GM08714 (cell line): ENCODE data around the gene INTS7.
"Not testable (repeated sequence)": the region's sequence is repeated elsewhere in the genome, so short reads cannot be mapped to it uniquely, and the experiment has no call there.

Experiments
- H3K4me3 ChIP-seq: fragments of 200-500 bp; sonication (Bioruptor generic); 2 replicates; pipeline ENCODE4 v1.5.1; 2014; ENCODE audit warnings: mild to moderate bottlenecking, low read length, inconsistent platforms
- ZNF274 ChIP-seq: IDR thresholded peaks from 2 replicates; pipeline ENCODE4 v1.6.1; 2012; ENCODE audit warnings: mild to moderate bottlenecking, low read depth, low read length

Gene INTS7

GRCh38 chr1:211920602-211921226 is 114.6 kb downstream of the INTS7 start:
- H3K4me3 ChIP-seq = no peak overlapping the region

GRCh38 chr1:211920141-211920572 is 115.2 kb downstream of the INTS7 start:
- H3K4me3 ChIP-seq = no peak overlapping the region
- no peak for TF ChIP-seq ZNF274

More at GRCh38 chr1:211920602-211921226, 114.6 kb downstream of the INTS7 start:
- no peak for TF ChIP-seq ZNF274

- no peak for TF ChIP-seq ZNF274
- H3K4me3 ChIP-seq = no peak overlapping the region
Observed at GRCh38 chr1:211918843-211919414, 116.4 kb downstream of the INTS7 start.

- H3K4me3 ChIP-seq = not testable (repeated sequence)
Observed at GRCh38 chr1:211916458-211916857, 118.9 kb downstream of the INTS7 start.

GRCh38 chr1:211915924-211916323 is 119.4 kb downstream of the INTS7 start:
- TF ChIP-seq ZNF274 = no peak
- H3K4me3 ChIP-seq = no peak overlapping the region

DNA sequence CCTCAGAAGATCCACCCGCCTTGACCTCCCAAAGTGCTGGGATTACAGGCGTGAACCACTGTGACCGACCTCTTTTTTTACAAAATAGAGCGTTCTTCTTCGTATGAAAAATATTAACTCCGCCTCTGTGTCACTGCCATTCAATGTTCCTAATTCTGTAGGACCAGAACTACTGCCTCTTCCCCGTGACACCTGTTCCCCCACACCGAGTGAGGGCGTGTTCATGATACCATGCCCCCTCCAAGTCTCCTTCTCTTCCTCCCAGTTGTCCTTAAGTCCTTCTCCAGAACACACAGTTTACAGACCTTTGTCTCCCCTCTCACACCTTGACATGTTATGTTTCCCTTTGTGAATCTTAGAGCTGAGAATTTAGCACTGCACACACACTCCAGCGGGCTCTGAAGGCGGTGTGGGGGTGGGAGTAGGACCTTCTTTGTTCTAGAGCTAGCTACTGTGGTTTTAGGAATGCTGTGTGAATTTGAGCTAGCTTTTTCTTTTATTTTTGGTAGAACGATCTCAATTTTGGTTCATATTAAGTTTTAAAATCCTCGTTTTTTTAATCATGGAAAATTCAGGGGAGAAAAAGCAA is 122.4 kb downstream of the INTS7 start:
- no peak for TF ChIP-seq ZNF274
- no peak overlapping the region for H3K4me3 ChIP-seq

- TF ChIP-seq ZNF274 = no peak
- H3K4me3 ChIP-seq = no peak overlapping the region
Observed at GRCh38 chr1:211912038-211912437, 123.3 kb downstream of the INTS7 start.

DNA sequence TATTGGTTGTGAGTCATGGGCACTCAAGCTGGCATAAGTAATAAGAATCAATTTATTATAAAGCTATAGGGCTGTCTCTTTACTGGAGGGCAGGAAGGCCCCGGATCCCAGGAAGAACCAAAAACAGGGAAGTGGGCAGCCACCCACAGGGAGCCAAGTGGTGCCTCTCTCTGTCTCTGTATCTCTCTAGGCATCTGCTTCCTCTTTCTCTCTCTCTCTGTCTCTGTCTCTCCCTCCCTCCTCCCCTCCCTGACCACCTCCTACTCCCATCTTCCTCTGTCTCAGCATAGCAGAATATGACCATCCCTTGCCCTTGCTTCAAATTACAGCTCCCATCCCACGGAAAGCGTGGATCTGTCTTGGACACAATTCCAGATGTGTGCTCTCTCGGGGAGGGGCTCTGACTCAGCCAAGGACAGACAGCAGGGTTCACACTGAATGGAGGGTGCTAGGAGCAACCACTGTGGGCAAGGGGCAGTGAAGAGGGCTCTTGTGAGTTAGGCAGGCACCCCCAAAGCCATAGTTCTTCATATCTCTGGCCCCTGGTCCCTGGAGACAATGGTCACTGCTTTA is 124.4 kb downstream of the INTS7 start:
- TF ChIP-seq ZNF274 = no peak
- no peak overlapping the region for H3K4me3 ChIP-seq

GRCh38 chr1:211910113-211910884 is 125.1 kb downstream of the INTS7 start:
- TF ChIP-seq ZNF274 = no peak
- H3K4me3 ChIP-seq = no peak overlapping the region

GRCh38 chr1:211909395-211909794 is 126.0 kb downstream of the INTS7 start:
- H3K4me3 ChIP-seq = no peak overlapping the region
- TF ChIP-seq ZNF274 = no peak

DNA sequence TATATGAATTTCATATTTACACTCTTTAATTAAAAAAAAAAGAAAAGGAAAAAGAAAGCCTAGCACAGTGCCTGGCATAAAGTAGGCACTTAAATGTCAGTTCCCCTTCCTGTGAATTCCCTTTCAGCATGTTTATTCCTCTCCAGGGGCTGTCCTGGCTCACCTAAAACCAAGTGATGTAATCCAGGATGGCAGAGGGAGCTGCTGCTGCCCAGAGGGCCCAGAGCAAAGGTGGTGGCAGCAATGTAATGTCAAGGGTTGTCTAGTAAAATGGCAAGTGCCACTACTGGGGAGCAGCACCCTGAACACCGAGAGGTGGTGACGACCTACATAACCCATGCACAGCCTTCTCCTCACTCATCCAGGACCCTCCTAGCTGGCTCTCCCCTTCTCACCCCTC is 126.4 kb downstream of the INTS7 start:
- no peak overlapping the region for H3K4me3 ChIP-seq
- no peak for TF ChIP-seq ZNF274

DNA sequence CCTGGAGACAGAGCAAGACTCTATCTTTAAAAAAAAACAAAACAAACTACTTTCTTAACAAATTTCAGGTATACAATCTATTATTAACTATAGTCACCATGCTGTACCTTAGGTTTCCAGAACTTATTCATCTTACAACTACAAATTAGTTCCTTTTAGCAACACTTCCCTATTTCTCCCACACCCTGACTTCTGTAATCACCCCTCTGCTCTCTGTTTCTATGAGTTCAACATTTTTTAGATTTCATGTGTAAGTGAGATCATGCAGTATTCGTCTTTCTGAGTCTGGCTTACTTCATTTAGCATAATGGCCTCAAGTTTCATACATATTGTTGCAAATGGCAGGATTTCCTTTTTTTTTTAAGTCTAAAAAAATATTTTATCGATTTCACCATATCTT is 126.9 kb downstream of the INTS7 start:
- no peak overlapping the region for H3K4me3 ChIP-seq
- no peak for TF ChIP-seq ZNF274

DNA sequence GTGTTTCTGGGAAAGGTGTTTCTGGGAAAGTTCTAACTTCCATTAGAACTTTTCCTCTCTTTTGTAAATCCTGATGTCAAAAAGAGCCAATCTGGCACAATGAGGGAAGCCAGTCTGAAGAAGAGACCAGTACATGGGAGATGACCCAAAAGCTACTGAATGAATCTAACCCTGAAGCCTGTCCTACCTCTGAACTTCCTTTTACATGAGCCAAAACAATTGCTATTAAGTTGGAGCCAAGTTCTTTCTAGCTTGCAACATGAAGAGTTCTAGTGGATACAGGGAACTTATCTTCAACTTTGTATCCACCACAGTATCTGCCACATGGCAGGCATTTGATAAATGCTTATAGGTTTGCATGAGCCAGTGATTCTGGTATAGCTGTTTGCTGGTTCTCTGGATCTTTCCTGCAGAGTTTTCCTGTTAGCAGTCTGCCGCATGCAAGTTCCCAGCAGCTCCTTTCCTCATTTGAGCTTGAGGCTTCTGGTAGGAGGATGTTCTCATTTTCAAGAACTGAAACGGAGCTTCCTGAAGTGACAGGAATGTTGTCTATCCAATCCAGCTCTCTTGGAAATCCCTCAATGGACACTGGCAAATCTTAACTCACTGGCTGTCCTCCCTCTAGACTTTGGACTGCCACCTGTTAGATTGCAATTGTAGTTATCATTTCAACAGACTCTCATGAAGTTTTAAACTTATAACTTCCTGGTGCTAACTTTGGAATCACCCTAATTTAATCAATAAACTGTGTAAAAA is 131.7 kb downstream of the INTS7 start:
- no peak for TF ChIP-seq ZNF274
- no peak overlapping the region for H3K4me3 ChIP-seq
